ENCODE measurements around the gene RAB31.

The RAB31 gene

GRCh38 chr18:9714266-9715087 is 6.4 kb downstream of the RAB31 start:
- FAIRE-seq: no peak

DNA sequence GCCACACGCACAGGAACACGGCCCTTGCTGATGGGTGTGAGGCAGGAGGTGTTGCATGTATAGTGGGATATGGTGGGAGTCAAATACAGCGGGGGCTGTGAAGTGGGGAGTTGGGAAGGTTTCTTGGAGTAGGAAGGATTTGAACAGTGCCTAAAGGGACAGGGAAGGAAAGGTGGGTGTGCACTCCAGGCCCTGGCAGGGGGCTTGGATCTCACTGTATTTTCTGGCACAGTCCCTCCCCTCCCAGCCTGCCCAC is 6.9 kb downstream of the RAB31 start:
- FAIRE-seq: no peak

DNA sequence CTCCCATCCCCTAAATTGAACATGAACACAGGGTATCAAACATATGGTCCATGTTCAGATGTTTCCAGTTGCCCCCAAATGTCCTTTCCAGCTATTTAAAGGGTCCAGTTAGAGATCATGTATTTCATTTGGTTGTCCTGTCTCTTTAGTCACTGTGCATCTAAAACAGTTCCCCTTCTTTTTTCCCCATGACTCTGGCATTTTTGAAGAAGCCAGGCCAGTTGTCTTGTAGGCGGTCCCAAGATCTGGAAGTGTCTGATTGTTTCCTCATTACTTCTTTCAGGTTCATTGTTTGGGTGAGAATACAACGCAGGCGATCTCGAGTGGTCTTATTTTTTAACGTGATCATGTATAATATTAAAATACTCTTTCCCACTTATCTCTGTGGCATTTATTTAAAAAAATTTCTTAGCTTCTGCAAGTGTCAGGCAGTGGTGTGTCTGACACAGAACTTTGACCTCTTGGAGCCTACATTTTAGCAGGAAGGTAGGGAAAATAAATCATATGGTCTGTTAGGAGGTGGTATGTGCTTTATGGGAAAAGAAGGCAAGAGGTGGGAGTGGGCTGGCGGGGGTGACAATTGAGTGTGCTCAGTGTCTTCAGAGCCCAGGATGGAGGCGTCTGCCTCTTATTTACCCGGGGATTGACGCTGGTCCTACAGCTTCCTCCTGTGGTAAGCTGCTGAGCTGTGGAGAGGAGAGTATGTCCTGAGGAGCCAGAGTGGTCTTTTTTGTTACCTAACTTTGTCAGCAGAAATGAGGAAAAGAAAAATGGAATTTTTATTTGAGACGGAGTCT is 8.1 kb downstream of the RAB31 start:
- no peak for FAIRE-seq

- no peak for FAIRE-seq
Measured at GRCh38 chr18:9716780-9717563, 8.9 kb downstream of the RAB31 start.

DNA sequence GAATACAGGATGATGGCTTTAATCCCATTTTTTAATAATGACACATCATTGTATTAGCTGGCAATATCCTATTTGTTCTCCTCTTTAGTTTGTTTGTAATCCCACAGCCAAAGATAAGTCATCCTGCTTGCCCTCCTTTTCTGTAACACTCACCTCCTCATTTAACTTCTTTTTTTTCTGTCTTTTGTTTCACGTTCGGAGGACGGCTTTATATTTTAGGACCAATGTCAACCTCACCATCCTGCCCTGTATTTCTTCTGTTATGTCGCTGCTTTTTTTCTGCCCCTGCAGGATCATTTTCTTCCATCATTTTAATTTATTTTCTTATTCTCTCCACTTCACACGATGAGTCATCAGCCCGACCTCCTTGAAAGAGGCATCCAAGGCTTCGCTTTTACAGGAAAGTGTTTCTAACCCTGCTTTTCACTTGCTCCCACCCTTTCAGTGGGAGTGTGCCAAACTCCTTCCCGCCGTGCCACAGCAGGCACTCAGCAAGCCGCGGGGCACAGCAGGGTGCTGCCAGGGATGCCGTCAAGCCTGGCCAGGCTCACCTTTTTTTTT is 11.4 kb downstream of the RAB31 start:
- FAIRE-seq: no peak

DNA sequence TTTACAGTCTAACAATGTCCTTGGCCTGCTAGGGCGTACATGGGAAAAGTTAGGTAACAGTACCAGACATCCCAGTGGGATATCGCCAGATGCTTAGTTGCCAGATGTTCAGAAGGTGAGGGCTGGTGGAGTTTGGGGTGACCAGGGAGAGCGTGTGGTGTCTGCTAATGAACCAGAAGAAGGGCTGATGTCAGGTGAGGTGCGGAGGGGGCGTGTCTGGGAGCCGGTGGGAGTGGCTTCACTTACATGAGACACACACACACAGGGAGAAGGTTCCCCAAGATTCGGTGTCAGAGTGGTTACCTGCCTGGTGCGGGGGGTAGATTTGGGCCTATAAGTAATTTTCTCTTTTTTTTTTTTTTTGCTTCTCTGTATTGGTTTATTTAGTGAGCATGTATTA is 12.2 kb downstream of the RAB31 start:
- FAIRE-seq: no peak

- no peak for FAIRE-seq
Measured at GRCh38 chr18:9721893-9722550, 13.9 kb downstream of the RAB31 start.

DNA sequence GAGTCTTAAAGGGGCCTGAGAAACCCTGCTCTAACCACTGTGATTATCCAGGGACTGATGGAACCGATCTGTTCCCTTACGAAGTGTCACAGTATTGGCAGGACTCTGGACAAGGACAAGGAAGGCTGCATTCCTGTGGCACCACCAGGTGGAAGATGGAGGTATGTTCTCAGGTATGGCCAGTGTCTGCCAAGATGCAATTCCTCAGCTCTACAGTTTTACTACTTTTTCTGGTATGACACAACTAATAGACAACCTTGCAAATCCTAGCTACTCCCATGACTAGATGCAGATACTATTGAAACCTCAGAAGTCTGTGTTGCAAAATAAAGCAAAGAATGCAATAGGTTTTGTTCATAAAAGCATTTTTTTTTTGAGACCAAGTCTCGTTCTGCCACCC is 14.6 kb downstream of the RAB31 start:
- no peak for FAIRE-seq

GRCh38 chr18:9724797-9725585 is 16.9 kb downstream of the RAB31 start:
- FAIRE-seq: no peak

DNA sequence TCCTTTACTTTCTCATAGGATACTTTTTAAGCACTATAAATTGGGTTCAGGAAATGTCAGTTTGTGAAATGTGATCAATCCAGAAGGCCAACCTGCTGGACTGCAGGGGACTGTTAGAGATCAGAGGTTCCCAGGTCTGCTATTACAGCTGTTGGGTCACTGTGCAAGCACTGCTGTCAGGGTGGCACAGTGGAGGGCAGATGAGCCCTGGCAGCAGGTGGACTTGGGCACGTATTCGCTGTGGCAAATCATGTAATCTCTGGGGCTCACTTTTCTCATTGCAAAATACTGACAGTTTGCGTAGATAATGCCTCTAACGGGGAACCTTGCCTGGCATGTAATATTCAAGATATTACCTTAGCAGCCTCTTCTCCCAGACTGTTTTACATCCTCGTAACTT is 18.1 kb downstream of the RAB31 start:
- FAIRE-seq: no peak

GRCh38 chr18:9726936-9727335 is 18.8 kb downstream of the RAB31 start:
- FAIRE-seq: no peak

- no peak for FAIRE-seq
Measured at GRCh38 chr18:9730786-9731185, 22.7 kb downstream of the RAB31 start.

GRCh38 chr18:9731380-9731779 is 23.3 kb downstream of the RAB31 start:
- FAIRE-seq: no peak

DNA sequence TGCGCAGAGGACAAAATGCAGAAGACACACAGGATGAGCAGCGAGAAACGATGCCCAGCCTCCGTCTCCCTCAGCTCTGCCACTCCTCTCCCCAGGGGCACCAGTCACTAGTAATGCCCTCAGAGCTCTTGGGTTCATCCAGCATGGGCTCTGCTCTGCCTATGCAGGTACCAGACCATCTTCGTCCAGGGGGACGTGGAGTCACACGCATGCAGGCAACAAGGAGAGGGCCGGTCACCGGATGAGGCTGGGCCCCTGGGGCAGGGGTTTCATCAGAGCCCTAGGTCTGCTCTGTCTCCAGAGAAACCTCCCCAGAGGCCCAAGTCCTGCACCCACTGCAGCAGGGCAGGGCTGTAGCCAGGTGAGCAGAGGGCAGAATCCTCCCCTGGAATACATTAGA is 23.9 kb downstream of the RAB31 start:
- no peak for FAIRE-seq

DNA sequence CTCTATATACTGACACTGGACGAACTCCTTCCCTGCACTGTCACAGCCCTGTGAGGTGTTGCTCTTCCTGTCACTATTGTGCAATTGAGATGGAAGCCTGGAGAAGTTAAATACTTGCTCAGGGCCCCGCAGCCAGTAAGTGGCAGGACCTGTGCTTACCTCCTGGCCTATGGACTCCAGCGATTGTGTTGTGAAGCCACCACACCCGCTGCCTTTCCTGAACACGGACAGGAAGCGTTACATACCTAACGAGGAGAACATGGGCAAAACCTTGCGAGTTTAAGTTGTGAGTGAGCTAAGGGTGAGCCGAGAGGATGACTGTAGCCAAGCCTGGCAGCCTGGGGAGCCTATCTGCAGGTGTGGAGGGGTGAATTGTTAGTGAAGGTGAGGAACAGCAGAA is 26.1 kb downstream of the RAB31 start:
- FAIRE-seq: no peak

GRCh38 chr18:9735238-9735637 is 27.1 kb downstream of the RAB31 start:
- FAIRE-seq: no peak

GRCh38 chr18:9735879-9736278 is 27.8 kb downstream of the RAB31 start:
- no peak for FAIRE-seq

- no peak for FAIRE-seq
Measured at GRCh38 chr18:9736286-9736835, 28.3 kb downstream of the RAB31 start.

GRCh38 chr18:9737006-9737405 is 28.9 kb downstream of the RAB31 start:
- FAIRE-seq: no peak

DNA sequence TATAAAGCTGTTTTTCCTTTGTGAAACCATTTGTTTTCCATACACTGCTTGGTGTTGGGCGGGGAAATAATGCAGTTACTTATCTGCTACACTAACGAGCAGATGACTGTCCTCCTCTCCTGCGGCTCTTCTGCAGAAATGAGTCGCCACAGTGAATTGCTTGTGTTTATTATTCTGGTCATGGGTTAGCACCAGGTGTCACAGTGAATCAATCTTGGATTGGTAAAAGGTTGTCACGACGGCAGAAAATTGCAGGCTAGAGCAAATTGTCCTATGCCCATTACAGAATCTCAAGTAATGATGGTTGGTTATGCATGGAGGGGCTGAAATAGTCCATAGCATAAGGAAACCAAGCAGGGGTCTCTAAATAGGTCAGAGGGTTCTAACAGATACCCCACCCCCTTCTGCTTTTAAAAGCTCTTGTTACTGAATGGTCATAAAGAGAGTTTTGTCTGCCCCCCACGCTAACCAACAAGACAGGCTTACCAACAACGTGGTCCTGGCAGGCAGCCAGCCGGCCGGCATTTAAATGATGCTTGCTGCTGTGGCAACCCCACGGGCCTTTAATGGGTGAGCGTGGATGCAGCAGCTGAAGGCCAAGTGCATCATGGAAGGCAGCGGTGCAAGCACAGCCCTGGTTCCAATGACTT is 29.5 kb downstream of the RAB31 start:
- FAIRE-seq: no peak
